NCI-H1417 treated with DMSO at 0.1 percent for 48 hours (cell line): Measurements from ENCODE around the gene GSPT1.
"Not testable (repeated sequence)": the region's sequence is repeated elsewhere in the genome, so short reads cannot be mapped to it uniquely, and the experiment has no call there.

Source experiments
- DNase-seq: peaks from one replicate; lab custom pipeline; 2025; lab: John Stamatoyannopoulos, UW

Gene GSPT1

GRCh38 chr16:11857161-11857560, 58.6 kb downstream of the GSPT1 start:
- DNase-seq, result no peak

DNA sequence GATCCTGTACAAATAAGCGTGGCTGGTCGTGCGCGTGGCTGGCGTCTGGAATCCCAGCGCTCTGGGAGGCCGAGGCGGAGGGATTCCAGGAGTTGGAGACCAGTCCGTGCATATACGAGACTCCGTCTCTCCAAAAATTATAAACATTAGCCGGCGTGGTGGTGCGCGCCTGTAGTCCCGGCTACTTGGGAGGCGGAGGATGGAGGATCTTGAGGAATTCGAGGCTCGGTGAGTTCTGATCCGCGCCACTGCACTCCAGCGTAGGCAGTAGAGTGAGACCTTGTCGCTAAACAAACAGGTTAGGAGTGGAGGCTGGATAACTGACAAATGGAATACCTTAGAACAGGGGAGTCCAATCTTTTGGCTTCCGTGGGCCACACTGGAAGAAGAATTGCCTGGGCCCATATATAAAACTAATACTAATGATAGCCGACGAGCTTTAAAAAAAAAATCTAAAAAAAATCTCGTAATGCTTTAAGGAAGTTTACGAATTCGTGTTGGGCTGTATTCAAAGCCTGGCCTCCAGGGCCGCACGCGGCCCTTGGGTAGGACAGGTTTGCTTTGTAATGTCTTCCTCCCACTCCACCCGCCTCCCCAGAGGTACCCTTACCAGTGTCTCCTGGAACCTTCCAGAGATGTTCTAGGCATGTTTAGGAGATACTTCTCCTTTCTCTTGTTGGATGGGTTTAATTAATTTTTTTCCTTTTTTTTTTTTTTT, 63.5 kb downstream of the GSPT1 start:
- no peak for DNase-seq

GRCh38 chr16:11851294-11852091, 64.3 kb downstream of the GSPT1 start, which contains the start of gene RSL1D1:
Gene RSL1D1 (minus strand): TSS chr16:11851542. CDS start chr16:11851512, 30 bp downstream.
- DNase-seq, result peak; percentile 75

- DNase-seq, result no peak
These were observed 66.9 kb downstream of the GSPT1 start for GRCh38 chr16:11848842-11849241.

DNA sequence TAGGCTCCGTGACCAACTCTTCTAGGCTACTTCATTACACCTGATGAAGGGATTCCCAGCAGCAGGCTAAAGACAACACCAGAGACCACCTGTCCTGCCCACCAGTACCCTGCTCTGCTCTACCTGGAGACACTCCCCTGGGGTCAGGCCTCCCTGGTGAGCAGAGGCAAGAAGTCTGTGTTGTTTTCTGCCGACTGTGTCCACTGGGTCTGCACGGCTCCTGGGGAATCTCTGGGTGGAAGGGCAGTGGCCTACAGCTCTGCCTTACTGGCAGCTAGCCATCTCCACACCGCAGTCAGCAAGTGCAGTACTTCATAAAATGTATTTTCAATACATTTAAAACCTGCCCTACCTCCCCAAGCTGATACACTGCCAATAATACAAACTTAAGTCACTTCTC, 71.3 kb downstream of the GSPT1 start:
- no peak for DNase-seq

DNA sequence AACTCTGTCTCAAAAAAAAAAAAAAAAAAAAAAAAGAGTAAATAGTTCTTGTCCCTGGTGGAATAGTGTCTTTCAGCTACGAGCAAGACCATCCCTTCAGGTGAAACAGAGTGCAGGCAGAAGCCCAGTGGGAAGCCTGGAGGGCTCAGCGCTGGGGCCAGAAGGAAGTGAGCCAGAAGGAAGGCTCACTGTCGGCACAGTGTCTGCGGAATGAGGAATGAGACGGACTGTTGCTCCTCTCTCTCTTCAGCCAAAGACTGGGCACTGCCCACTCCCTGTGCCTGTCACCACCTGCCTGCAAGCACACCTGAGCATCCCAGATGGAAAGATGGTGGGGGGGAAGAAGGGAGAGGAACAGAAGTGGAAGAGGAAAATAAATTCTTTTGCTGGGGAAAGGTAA, 71.9 kb downstream of the GSPT1 start:
- no peak for DNase-seq

DNA sequence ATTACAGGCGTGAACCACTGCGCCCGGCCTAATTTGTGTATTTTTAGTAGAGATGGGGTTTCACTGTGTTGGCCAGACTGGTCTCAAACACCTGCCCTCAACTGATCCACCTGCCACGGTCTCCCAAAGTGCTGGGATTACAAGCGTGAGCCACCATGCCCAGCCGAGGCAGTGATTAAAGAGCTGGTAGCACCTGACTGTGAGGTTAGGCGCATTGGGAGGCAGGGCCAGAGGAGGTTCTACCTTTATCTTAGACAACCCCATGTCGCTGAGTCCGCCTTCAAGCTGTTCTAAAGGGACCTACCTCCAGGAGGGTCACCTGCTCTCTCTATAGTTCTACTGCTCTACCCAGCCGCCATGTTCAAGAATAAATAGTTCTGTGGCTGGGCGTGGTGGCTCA, 72.5 kb downstream of the GSPT1 start:
- DNase-seq, result no peak

DNA sequence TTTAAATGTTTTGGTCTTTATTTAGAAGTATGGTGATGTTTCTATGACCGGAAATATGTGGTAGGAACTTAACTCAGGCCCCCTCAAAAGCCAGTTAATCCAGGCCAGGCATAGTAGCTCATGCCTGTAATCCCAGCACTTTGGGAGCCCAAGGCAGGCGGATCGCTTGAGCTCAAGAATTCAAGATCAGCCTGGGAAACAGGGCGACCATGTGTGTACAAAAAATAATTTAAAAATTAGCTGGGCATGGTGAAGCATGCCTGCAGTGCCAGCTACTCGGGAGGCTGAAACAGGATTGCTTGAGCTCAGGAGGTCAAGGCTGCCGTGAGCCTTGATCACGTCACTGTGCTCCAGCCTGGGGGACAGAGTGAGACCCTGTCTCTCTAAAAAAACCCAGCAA, 74.7 kb downstream of the GSPT1 start:
- DNase-seq, result no peak

- DNase-seq, result no peak
These were observed 79.0 kb downstream of the GSPT1 start for GRCh38 chr16:11836650-11837244.

GRCh38 chr16:11835891-11836649, 79.7 kb downstream of the GSPT1 start:
- DNase-seq, result no peak

DNA sequence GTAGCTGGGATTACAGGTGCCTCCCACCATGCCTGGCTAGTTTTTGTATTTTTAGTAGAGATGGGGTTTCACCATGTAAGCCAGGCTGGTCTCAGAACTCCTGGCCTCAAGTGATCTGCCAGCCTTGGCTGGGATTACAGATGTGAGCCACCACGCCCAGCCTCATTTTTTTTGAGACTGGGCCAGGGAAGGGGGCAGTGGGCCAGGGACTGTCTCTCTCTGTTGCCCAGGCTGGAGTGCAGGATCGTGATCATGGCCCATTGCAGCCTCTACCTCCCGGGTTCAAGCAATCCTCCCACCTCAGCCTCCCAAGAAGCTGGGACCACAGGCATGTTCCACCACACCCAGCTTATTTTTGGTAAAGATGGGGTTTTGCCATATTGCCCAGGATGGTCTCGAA, 80.4 kb downstream of the GSPT1 start:
- no peak for DNase-seq

DNA sequence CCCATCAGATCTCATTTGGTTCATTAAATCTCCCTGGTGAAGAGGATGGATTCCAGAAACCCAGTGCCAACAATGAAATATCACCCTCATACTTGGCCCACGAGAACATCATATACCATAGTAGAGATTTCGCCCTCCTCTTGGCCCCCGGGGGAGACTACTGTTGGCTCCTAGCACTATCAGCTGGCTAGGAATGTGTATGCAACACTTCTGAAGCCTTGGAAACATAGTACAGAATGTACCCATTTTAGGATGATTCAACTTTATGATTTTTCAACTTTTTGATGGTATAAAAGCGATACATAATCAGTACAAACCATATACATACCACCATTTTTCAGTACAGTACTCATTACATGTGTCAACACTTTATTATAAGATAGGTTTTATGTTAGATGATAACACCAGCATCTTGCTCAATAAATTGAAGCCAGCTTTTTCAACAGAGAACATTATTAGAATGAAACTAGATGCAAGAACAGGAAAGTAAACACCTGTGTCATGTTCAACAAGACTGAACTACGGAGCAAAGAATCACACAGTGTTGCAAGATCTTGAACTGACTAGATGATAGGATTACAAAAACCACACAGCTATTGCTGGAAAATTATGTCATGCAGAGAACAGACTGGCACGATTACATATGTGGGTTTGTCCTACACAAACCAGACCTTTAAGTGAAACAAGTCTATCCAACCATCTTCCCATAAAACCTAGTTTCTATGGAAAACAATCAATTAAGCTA, 81.6 kb downstream of the GSPT1 start:
- DNase-seq, result no peak

GRCh38 chr16:11828696-11829095, 87.1 kb downstream of the GSPT1 start:
- DNase-seq, result no peak

DNA sequence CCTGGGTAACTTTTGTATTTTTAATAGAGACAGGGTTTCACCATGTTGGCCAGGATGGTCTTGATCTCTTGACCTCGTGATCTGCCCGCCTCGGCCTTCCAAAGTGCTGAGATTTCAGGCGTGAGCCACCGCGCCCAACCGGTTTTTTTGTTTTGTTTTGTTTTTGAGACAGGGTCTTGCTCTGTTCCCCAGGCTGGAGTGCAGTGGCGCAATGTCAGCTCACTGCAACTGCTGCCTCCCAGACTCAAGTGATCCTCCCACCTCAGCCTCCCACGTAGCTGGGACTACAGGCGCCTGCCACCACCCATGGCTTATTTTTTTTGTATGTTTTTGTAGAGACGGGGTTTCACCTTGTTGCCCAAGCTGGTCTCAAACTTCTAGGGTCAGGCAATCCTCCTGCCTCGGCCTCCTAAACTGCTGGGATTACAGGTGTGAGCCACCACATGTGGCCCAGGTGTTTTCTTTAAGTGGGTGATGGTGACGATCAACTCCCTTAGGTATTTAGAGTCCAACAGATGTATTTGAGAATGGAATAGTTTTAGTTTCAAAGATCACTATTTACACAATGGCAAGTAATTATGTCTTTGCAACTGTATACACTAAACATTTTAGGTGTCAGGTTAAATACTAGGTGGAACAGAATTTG, 90.1 kb downstream of the GSPT1 start:
- not testable (repeated sequence) for DNase-seq

DNA sequence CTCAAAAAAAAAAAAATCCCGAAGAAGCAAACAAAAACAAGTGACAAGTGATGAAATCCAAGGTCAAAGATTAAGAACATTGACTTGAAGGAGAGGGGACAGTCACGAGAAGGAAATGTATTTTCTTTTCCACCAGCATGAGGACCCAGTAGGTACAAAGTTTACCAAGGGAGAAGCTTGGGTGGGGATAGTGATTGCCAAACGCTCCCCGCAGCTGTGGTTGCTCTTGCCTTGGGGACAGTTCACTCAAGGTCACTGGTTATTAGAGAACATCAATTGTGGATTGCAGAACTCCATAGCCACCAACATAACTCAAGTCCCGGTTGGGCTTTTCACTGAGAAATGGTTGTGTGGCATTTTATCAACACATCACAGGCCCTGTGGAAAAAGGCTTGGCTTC, 91.4 kb downstream of the GSPT1 start:
- DNase-seq, result no peak

DNA sequence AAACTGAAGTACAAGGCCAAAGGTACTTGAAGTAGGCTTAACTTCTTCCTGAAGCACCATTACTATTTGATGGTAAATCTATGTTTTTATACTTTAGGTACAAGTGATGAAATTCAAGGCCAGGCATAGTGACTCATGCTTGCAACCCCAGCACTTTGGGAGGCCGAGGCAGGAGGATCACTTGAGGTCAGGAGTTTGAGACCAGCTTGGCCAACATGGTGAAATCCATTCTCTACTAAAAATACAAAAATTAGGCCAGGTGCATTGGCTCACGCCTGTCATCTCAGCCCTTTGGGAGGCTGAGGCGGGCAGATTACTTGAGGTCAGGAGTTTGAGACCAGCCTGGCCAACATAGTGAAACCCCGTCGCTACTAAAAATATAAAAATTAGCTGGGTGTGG, 92.1 kb downstream of the GSPT1 start:
- not testable (repeated sequence) for DNase-seq

DNA sequence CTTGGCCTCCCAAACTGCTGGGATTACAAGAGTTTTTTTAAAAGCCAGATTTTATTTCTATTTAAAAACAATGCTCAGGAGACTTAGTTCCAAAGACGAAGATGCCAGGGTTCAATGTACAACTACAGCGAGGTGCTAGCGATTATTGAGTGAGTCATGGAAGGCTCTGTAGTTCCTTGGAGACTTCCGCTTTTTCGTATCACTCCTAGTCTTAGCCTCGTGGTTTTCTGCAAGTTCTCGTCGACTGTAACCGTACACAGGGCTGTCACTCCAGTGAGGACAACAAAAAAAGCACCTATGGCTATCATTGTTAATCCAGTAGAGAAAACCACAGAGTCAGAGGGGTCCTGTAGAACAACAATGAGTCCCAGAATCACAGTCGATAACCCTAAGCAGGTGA, 96.0 kb downstream of the GSPT1 start:
- no peak for DNase-seq

GRCh38 chr16:11818970-11819369, 96.8 kb downstream of the GSPT1 start:
- not testable (repeated sequence) for DNase-seq
